SK-N-SH (cell line): ENCODE measurements around the gene WDFY1.

Source experiments
- EP300 ChIP-seq, 2 experiments: IDR thresholded peaks; 2 replicates each; pipeline versions ENCODE4 v1.4.0 to v1.6.1; 2012; ENCODE audit warnings: borderline replicate concordance in 1 of 2, low read depth in 1 of 2, low read length in 1 of 2
- FOXM1 ChIP-seq: IDR thresholded peaks from 2 replicates; pipeline ENCODE4 v1.4.0; 2012; ENCODE audit warnings: low read depth, mild to moderate bottlenecking
- TF ChIP-seq, protein P1 (sequence below): fragments of 200-600 bp; sonication (generic); IDR thresholded peaks from 2 replicates; pipeline ENCODE4 v1.6.1; 2017; ENCODE audit warnings: antibody characterized with exemption, mild to moderate bottlenecking, moderate library complexity

GRCh38 chr2:223877721-223878410, 67.3 kb downstream of the WDFY1 start:
- TF ChIP-seq FOXM1 (no peak), EP300 (IDR thresholded peaks at IDR 0.05; ENCODE audit: borderline replicate concordance in 1 of 2, low read depth in 1 of 2, low read length in 1 of 2) (no peak)
- TF ChIP-seq, protein P1, sequence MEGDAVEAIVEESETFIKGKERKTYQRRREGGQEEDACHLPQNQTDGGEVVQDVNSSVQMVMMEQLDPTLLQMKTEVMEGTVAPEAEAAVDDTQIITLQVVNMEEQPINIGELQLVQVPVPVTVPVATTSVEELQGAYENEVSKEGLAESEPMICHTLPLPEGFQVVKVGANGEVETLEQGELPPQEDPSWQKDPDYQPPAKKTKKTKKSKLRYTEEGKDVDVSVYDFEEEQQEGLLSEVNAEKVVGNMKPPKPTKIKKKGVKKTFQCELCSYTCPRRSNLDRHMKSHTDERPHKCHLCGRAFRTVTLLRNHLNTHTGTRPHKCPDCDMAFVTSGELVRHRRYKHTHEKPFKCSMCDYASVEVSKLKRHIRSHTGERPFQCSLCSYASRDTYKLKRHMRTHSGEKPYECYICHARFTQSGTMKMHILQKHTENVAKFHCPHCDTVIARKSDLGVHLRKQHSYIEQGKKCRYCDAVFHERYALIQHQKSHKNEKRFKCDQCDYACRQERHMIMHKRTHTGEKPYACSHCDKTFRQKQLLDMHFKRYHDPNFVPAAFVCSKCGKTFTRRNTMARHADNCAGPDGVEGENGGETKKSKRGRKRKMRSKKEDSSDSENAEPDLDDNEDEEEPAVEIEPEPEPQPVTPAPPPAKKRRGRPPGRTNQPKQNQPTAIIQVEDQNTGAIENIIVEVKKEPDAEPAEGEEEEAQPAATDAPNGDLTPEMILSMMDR, result no peak
